Measurements from ENCODE around the gene MX1.
A peak's percentile ranks its signal among the peaks of the same experiment; 100 is the strongest.
"Not testable (repeated sequence)": the region's sequence is repeated elsewhere in the genome, so short reads cannot be mapped to it uniquely, and the experiment has no call there.

MX1 gene

GRCh38 chr21:41419921-41420862 lies 5.8 kb upstream of the MX1 start:
- DNase-seq (ENCODE audit: low read depth in 1 of 2, low spot score in 1 of 2), result peak; percentile 59 to 63
- H3K4me3 ChIP-seq (replicated peaks; ENCODE audit: insufficient read depth, low read length), result peak overlapping the region; percentile 60
- TF ChIP-seq CTCF (IDR thresholded peaks at IDR 0.05; ENCODE audit: insufficient read depth, low read length), result no peak
- TF ChIP-seq SPI1 (IDR thresholded peaks at IDR 0.05; ENCODE audit: borderline replicate concordance, low read depth), result 0 out of 2 replicates have a peak, but pooled peaks have one; percentile 10
- H3K27me3 ChIP-seq (ENCODE audit: insufficient read depth, poor library complexity, severe bottlenecking), result no peaks in the 10 kb centered on the region
- peak overlapping the region; percentile 80 for H3K27ac ChIP-seq (replicated peaks)

- not testable (repeated sequence) for DNase-seq (ENCODE audit: low read depth in 1 of 2, low spot score in 1 of 2); H3K4me3 ChIP-seq (replicated peaks; ENCODE audit: insufficient read depth, low read length); H3K27me3 ChIP-seq (ENCODE audit: insufficient read depth, poor library complexity, severe bottlenecking)
- peak overlapping the region; percentile 80 for H3K27ac ChIP-seq (replicated peaks)
These were observed 5.0 kb upstream of the MX1 start for GRCh38 chr21:41420998-41421397.

DNA sequence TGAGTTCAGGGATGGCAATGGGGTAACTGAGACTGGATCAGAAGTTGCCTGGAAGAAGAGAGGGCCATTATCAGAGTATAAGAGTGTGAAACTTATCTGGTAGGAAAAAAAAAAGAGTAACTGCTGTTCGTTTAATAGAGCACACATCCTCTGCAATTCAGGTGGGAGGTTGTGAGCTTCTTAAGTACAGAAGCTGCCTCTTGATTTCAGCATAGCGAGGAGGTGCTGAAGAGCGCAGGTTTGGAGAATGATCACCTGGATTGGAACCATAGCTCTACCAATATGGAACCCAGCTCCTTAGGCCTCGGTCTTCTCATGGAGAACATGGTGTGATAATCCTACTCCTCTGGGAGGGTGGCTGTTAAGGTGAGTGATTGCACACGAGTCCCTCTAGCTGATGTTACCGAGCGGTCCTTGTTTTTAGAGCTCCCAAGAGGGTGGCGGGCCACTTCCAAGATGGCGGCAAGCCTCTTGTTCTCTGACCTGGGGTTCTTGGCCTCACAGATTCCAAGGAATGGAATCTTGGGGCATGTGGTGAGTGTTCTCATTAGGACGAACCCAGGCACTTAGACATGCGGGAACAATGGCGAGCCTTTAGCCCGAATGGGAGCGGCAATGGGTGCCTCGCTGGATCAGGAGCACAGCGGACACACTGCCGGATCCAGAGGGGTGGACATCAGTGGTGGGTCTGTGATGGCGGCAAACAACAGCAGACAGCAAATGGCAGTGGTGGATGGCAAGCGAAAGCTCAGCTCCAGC lies 3.3 kb upstream of the MX1 start:
- no peak for DNase-seq (ENCODE audit: low read depth in 1 of 2, low spot score in 1 of 2)
- TF ChIP-seq CTCF (IDR thresholded peaks at IDR 0.05; ENCODE audit: insufficient read depth, low read length) (no peak), SPI1 (IDR thresholded peaks at IDR 0.05; ENCODE audit: borderline replicate concordance, low read depth) (no peak), POLR2AphosphoS5 (IDR thresholded peaks at IDR 0.05; ENCODE audit: low read depth) (no peak), REST (IDR thresholded peaks at IDR 0.05; ENCODE audit: insufficient replicate concordance, low read depth) (no peak), GABPA (IDR thresholded peaks at IDR 0.05; ENCODE audit: low read depth) (no peak)
- no peak overlapping the region for H3K27ac ChIP-seq (replicated peaks)
- peaks cover 11% of the 10 kb centered on the region for H3K27me3 ChIP-seq (ENCODE audit: insufficient read depth, poor library complexity, severe bottlenecking)
- no peak overlapping the region for H3K4me3 ChIP-seq (replicated peaks; ENCODE audit: insufficient read depth, low read length)

DNA sequence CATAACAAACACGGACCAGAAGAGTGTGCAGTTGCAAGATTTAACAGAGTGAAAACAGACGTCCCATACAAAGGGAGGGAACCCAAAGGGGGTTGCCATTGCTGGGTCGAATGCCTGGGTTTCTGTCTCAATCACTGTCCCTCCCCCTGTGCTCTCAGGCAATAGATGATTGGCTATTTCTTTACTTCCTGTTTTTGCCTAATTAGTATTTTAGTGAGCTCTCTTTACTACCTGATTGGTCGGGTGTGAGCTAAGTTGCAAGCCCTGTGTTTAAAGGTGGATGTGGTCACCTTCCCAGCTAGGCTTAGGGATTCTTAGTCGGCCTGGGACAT lies 2.8 kb upstream of the MX1 start:
- H3K27ac ChIP-seq (replicated peaks); H3K4me3 ChIP-seq (replicated peaks; ENCODE audit: insufficient read depth, low read length); DNase-seq (ENCODE audit: low read depth in 1 of 2, low spot score in 1 of 2): not testable (repeated sequence)
- peaks cover 11% of the 10 kb centered on the region for H3K27me3 ChIP-seq (ENCODE audit: insufficient read depth, poor library complexity, severe bottlenecking)

DNA sequence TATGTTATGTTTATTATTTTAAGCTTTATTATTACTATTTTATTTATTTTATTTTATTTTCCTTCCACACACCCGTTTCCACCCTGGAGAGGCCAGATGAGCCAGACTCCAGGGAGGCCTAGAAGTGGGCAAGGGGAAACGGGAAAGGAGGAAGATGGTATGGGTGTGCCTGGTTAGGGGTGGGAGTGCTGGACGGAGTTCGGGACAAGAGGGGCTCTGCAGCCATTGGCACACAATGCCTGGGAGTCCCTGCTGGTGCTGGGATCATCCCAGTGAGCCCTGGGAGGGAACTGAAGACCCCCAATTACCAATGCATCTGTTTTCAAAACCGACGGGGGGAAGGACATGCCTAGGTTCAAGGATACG lies 468 bp upstream of the MX1 start:
- TF ChIP-seq GABPA (IDR thresholded peaks at IDR 0.05; ENCODE audit: low read depth), result no peak
- no peak for TF ChIP-seq SPI1 (IDR thresholded peaks at IDR 0.05; ENCODE audit: borderline replicate concordance, low read depth)
- H3K4me3 ChIP-seq (replicated peaks; ENCODE audit: insufficient read depth, low read length), result peak overlapping the region; percentile 37
- peaks cover 11% of the 10 kb centered on the region for H3K27me3 ChIP-seq (ENCODE audit: insufficient read depth, poor library complexity, severe bottlenecking)

More for the DNA sequence above, 468 bp upstream of the MX1 start:
- no peak overlapping the region for H3K27ac ChIP-seq (replicated peaks)
- no peak for DNase-seq (ENCODE audit: low read depth in 1 of 2, low spot score in 1 of 2)
